ENCODE data around the gene TSPAN12.

DNA sequence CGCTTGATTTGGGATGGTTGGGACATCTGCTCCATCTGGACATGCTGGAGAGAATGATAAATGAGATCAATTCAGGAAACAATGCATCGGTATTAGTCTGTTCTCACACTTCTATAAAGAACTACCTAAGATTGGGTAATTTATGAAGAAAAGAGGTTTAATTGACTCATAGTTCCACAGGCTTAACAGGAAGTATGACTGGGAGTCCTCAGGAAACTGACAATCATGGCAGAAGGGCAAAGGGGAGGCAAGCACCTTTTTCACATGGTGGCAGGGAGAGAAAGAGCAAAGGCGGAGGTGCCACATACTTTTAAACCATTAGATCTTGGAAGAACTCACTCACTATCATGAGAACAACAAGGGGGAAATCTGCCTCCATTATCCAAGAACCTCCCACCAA is 16.8 kb upstream of the TSPAN12 start:
- TF ChIP-seq CTCF (IDR thresholded peaks at IDR 0.05) (no peak), EP300 (IDR thresholded peaks at IDR 0.05) (no peak)
